ENCODE results near the gene ANKRD42.

Gene ANKRD42

GRCh38 chr11:83153764-83154163, 39.7 kb upstream of the ANKRD42 start:
- CTCF ChIA-PET: interaction anchor here (0.6 kb wide), 1 partner anchor 36 kb away, joined by 3 read pairs; no protein-coding TSS in a partner anchor
- Histone ChIP-seq H3K4me1 (ENCODE audit: control insufficient read depth, insufficient read depth, low read length) (no peaks in the 10 kb centered on the region), H3K4me3 (ENCODE audit: low read depth, low read length) (no peak overlapping the region), H3K36me3 (ENCODE audit: control insufficient read depth in 2 of 2, insufficient read depth in 1 of 2, low read length in 2 of 2) (peaks cover 0 to 6% of the 10 kb centered on the region in 2 experiments; a peak in 1 of 3 replicates), H3K9me3 (ENCODE audit: control insufficient read depth, insufficient read depth, low read depth, low read length) (no peaks in the 10 kb centered on the region), H3K27ac (ENCODE audit: extremely low read depth, low read depth, low read length) (no peak overlapping the region)
- POLR2A ChIA-PET: interaction anchor here (0.7 kb wide), 1 partner anchor 79 kb away, joined by 3 read pairs; no protein-coding TSS in a partner anchor
- TF ChIP-seq ZNF394 (tag by site-specific recombination; IDR thresholded peaks at IDR 0.05; ENCODE audit: borderline replicate concordance) (peak; percentile 56; the same call in 1 of the 2 replicates), ZNF239 (tag by site-specific recombination; IDR thresholded peaks at IDR 0.05) (no peak), ZFHX2 (tag by site-specific recombination; conservative IDR thresholded peaks at IDR 0.05) (peak; percentile 50), EGR2 (tag by site-specific recombination; IDR thresholded peaks at IDR 0.05; ENCODE audit: low read depth) (peak; percentile 61; the same call in 1 of the 2 replicates), GLIS1 (tag by site-specific recombination; IDR thresholded peaks at IDR 0.05) (peak; percentile 39)

DNA sequence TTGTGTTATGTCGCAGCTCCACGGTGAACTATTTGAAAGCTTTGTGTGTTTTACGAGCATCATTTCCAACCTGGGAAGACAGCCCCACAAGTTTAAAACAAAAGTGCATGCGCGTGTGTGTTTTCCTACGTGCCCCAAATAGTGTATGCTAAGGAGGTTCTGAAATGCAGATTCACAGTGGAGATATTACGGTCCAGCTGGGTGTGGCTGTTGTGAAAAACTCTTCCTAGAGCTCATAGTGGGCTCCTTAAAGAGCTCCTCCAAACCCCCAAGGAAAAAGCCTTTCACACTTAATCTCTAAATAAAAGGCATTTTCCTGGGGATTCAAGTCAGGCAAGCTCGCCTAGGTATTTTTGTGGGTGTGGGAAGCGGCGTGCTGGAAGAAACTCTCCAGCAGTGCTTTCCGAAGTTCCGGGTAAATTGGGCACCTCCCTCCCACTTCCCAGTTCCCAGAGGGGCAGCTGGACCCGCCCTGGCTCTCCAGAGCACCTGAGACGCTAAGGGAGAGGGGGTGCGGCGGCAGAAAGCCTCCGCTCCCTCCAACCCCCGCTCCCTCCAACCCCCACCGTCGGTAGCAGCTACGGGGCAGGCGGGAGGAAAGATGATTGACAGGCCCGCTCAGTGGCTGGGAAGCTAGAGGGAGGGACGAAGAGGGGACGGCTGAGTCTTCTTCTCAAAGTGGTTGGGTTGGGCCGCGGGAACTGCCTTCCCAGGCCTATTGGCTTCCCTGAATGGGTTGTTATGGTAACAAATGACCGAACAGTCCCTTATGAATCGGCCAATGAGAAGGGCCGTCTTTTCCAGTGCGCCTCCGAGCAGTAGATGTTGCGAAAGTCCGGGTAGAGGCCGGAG, 37.1 kb upstream of the ANKRD42 start:
- H3K4me3 ChIP-seq (ENCODE audit: low read depth, low read length): peak overlapping the region; percentile 62
- H3K9me3 ChIP-seq (ENCODE audit: control insufficient read depth, insufficient read depth, low read depth, low read length): no peaks in the 10 kb centered on the region
- peak overlapping the region; percentile 59 for H3K27ac ChIP-seq (ENCODE audit: extremely low read depth, low read depth, low read length)
- H3K36me3 ChIP-seq (ENCODE audit: control insufficient read depth in 2 of 2, insufficient read depth in 1 of 2, low read length in 2 of 2): peaks cover 0 to 27% of the 10 kb centered on the region in 2 experiments; a peak in 1 of 3 replicates
- H3K4me1 ChIP-seq (ENCODE audit: control insufficient read depth, insufficient read depth, low read length): peaks cover 2% of the 10 kb centered on the region; the same call in 1 of the 2 replicates
- CTCF ChIA-PET: interaction anchor here (0.5 to 1.1 kb wide), 5 partner anchors 53 to 246 kb away, joined by 3 to 4 read pairs (median 3); no protein-coding TSS in a partner anchor
- POLR2A ChIA-PET: interaction anchor here (0.7 to 3.2 kb wide), 30 partner anchors 9 to 423 kb away, joined by 3 to 46 read pairs (median 4); partner anchors contain the start of genes ANKRD42, CCDC90B, DDIAS and FAM181B
- TF ChIP-seq ZNF423 (tag by site-specific recombination; IDR thresholded peaks at IDR 0.05) (0 out of 2 replicates have a peak, but pooled peaks have one; percentile 46), ZNF600 (tag by site-specific recombination; IDR thresholded peaks at IDR 0.05) (peak; percentile 81), ZXDB (tag by site-specific recombination; IDR thresholded peaks at IDR 0.05) (peak; percentile 27; the same call in 1 of the 2 replicates), SP2 (tag by site-specific recombination; IDR thresholded peaks at IDR 0.05) (peak; percentile 89), ZNF510 (tag by site-specific recombination; IDR thresholded peaks at IDR 0.05; ENCODE audit: insufficient replicate concordance) (no peak), ZBTB17 (tag by site-specific recombination; IDR thresholded peaks at IDR 0.05) (peak; percentile 26; the same call in 1 of the 2 replicates), PRDM4 (tag by site-specific recombination; IDR thresholded peaks at IDR 0.05) (peak; percentile 12; the same call in 1 of the 2 replicates), ZNF311 (tag by site-specific recombination; IDR thresholded peaks at IDR 0.05; ENCODE audit: borderline replicate concordance) (no peak), ZBTB48 (tag by site-specific recombination; IDR thresholded peaks at IDR 0.05) (peak; percentile 43; the same call in 1 of the 2 replicates), ZNF398 (tag by site-specific recombination; IDR thresholded peaks at IDR 0.05) (peak; percentile 98), ZEB2 (tag by site-specific recombination; IDR thresholded peaks at IDR 0.05) (peak; percentile 80), HIC1 (tag by site-specific recombination; IDR thresholded peaks at IDR 0.05) (0 out of 2 replicates have a peak, but pooled peaks have one; percentile 11), ZNF366 (tag by site-specific recombination; conservative IDR thresholded peaks at IDR 0.05) (peak; percentile 52), ZNF335 (tag by site-specific recombination; conservative IDR thresholded peaks at IDR 0.05) (peak; percentile 86)
- TF ChIP-seq, protein P1, sequence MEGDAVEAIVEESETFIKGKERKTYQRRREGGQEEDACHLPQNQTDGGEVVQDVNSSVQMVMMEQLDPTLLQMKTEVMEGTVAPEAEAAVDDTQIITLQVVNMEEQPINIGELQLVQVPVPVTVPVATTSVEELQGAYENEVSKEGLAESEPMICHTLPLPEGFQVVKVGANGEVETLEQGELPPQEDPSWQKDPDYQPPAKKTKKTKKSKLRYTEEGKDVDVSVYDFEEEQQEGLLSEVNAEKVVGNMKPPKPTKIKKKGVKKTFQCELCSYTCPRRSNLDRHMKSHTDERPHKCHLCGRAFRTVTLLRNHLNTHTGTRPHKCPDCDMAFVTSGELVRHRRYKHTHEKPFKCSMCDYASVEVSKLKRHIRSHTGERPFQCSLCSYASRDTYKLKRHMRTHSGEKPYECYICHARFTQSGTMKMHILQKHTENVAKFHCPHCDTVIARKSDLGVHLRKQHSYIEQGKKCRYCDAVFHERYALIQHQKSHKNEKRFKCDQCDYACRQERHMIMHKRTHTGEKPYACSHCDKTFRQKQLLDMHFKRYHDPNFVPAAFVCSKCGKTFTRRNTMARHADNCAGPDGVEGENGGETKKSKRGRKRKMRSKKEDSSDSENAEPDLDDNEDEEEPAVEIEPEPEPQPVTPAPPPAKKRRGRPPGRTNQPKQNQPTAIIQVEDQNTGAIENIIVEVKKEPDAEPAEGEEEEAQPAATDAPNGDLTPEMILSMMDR (tag by site-specific recombination; IDR thresholded peaks at IDR 0.05): no peak
- TF ChIP-seq, protein P2, sequence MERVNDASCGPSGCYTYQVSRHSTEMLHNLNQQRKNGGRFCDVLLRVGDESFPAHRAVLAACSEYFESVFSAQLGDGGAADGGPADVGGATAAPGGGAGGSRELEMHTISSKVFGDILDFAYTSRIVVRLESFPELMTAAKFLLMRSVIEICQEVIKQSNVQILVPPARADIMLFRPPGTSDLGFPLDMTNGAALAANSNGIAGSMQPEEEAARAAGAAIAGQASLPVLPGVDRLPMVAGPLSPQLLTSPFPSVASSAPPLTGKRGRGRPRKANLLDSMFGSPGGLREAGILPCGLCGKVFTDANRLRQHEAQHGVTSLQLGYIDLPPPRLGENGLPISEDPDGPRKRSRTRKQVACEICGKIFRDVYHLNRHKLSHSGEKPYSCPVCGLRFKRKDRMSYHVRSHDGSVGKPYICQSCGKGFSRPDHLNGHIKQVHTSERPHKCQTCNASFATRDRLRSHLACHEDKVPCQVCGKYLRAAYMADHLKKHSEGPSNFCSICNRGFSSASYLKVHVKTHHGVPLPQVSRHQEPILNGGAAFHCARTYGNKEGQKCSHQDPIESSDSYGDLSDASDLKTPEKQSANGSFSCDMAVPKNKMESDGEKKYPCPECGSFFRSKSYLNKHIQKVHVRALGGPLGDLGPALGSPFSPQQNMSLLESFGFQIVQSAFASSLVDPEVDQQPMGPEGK (tag by site-specific recombination; IDR thresholded peaks at IDR 0.05): peak; percentile 86
